Measurements from ENCODE around the gene RUNX2. TPM values are rescaled to one million over a fixed set of nuclear protein-coding genes. Genes with fewer than 3 reads are reported as not detected.

RUNX2 gene
- polyA plus RNA-seq, 3 donors = 0.13 to 0.34 (median 0.31) TPM

DNA sequence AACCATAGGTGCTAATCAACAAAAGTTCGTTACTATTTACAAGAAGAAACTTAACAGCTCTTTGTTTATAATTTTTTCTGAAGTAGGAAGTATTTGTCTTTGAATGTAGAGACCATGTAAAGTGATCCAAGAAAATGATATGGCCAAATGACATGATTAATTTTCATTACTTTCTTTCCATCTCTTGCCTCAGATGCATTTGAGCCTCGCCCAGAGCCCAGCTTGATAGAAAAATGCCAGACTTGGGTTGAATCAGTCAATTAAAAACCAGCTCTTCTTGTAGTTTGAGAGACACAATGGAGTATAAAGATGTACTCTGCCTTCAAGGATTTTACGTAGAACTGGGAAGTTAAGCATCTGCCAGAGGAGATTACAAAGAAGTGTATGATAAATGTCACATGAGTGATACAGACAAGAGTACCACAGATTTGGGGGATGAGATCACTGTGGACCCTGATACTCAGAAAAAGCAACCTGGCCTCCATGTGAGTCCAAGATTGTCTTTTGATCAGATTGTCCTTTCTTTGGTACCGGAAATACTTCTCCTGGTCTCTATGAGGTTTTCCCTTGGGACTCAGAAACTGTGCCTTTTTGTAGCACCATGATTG, 142.1 kb downstream of the RUNX2 start:
- no peak overlapping the region for H3K27ac ChIP-seq (ENCODE audit: low read depth, low read length)
- WGBS, 3 donors = 84 to 95% (median 92%) methylated on average over 4 of the region's 4 CpGs

DNA sequence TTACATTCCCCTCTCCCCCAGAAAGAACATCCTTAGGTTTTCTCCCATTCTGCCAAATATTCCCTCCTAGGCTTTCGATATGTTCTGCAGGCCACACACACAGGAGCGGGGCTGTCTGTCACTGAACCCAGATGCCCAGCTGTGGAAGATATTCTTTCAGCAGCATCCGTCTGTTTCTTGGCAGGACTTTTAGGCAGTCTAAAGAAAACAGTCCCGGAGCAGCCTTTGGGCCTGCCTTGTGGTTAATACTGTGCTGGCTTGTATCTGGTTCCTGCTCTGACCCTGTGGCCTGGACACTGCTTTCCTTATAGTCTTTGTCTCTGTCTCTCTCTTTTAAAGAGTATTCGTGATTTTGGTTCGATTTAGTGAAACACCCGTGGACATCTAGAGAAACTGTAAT, 144.3 kb downstream of the RUNX2 start:
- no peak overlapping the region for H3K27ac ChIP-seq (ENCODE audit: low read depth, low read length)

DNA sequence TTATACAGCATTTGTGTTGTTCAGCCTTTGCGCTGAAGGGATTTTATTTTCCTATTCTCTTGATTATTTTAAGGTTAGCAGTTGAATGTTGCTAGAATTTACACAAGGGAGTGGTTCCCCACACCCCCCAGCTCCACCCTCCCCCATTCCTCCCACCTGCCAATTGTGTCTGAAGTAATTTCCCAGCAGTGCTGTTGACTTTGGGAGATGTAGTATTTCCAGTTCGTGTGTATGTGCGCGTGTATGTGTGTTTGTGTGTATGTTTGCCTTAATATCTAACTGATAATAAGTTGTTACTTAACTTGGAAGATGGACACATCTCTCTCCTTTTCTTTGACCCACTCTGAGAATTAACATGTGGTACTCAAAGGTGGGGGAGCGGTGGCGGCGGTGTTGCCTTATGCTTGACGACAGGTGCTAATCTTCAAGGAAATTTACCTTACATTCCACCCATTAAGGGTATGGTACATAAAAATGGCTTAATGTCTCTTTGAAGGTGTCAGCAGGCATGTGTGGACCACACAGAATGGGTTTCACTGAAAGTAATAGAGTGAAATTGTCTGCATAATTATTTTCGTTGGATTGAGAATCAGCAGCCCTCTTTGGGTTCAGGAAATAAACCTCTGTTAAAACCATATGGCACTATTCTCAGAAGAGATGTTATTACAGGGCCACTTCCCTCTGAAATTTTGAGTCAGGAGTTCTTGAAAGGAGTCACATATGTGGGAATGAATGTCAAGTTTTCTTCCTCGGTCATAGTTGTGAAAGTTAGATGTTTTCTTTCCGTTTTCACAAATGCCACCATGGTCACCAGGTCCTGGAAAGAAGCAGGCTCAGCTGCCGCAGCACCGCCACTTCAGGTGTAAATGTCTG, 145.2 kb downstream of the RUNX2 start:
- WGBS, 3 donors = 51 to 88% (median 86%) methylated on average over 13 of the region's 13 CpGs

More for the DNA sequence above, 144.3 kb downstream of the RUNX2 start:
- 67 to 82% (median 77%) methylated on average over 7 of the region's 7 CpGs for WGBS, 3 donors

DNA sequence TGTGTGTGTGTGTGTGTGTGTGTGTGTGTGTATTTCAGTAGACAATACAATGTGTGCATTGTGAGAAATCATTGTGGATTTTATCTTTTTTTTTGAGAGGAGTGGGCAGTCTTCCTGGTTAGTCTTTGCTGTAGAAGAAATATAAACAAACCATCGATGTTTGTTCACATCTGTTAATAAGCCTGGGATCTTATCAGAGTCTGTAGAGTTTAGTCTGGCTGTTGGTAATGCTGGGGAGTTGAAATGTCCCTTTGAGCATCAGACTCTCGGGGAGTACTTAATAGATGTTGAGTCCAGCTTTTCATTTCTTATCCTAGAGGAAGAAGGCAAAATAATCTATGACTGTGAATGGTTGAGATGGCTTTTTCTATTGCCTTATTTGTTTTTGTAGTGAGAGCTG, 146.2 kb downstream of the RUNX2 start:
- H3K27ac ChIP-seq (ENCODE audit: low read depth, low read length) = no peak overlapping the region
- 45 to 74% (median 60%) methylated on average over 2 of the region's 2 CpGs for WGBS, 3 donors

More for the DNA sequence above, 145.2 kb downstream of the RUNX2 start:
- H3K27ac ChIP-seq (ENCODE audit: low read depth, low read length) = no peak overlapping the region

DNA sequence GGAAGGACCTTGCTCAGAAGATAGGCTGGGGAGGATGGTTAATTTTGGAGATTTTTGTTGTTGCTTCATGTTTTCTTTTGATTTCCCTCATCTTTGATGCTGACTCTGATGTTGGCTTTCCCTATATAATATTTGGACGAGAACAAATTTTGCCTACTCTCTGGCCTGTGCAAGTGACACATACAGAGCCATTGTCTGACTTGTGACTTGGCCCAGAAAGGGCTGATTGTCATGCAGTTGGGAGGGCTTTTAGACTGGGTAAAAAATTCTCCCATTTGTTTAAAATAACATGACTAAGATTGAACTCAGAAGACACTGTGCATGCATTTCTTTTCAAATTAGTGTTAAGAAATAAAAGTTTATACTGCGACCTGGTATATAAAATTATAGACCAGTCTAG, 148.2 kb downstream of the RUNX2 start:
- WGBS, 3 donors = 86 to 97% (median 94%) methylated on average over 2 of the region's 2 CpGs
- no peak overlapping the region for H3K27ac ChIP-seq (ENCODE audit: low read depth, low read length)

DNA sequence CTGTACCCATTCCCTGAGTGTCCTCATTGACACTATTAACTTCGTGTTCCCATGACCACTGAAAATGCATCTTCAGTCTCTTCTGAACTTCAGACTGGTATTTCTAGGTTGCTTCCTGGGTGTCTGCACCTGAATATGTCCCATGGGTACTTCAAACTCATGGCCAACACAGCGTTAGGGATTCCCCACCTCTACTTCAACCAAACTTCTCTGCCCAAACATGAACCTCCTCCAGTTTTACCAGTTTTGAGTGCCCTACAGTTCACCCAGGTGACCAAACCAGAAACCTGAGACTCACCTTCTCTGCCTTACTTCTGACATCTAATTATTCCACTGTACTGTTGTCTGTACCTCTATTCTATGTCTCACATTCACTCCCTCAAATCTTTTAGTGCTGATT, 149.1 kb downstream of the RUNX2 start:
- H3K27ac ChIP-seq (ENCODE audit: low read depth, low read length) = no peak overlapping the region
- WGBS, 3 donors = 88 to 89% (median 89%) methylated on average over 2 of the region's 2 CpGs

DNA sequence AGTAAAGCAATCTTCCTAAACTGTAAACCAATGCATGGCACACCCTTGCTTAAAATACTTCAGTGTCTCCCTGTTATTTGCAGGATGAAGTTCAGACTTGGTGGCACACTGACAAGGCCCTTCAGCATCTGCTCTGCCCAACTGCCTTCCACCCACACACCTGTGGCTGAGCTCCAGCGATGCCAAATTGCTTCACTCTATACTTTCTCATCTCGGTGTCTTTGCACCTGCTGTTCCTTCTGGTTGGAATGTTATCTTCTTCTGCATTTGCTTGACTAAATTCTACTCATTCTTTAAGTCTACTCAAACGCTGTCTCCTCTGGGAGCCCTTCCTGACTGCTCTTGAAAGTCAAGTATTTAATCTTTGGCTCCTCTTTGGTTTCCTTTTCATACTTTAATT, 149.7 kb downstream of the RUNX2 start:
- WGBS, 3 donors = 57 to 76% (median 64%) methylated on average over 3 of the region's 3 CpGs
- no peak overlapping the region for H3K27ac ChIP-seq (ENCODE audit: low read depth, low read length)

DNA sequence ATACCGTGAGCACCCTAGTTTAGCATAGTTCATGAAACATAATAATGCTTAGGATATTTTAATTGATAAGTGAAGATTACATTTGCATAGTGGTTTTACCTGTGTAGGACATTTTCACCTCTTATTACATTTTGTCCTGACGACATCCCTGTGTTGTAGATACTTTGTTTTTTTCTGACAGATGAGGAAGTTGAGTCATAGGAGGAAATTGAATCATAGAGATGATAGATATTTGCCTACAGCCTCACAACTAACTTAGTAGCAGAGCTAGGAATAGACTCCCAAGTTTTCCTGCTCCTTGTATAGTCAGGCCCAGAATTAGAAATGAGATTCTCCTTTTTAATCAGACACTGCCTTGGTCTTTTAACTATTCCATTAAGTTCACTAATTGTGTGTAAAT, 150.1 kb downstream of the RUNX2 start:
- 55 to 81% (median 68%) methylated on average over 2 of the region's 2 CpGs for WGBS, 3 donors
- no peak overlapping the region for H3K27ac ChIP-seq (ENCODE audit: low read depth, low read length)

DNA sequence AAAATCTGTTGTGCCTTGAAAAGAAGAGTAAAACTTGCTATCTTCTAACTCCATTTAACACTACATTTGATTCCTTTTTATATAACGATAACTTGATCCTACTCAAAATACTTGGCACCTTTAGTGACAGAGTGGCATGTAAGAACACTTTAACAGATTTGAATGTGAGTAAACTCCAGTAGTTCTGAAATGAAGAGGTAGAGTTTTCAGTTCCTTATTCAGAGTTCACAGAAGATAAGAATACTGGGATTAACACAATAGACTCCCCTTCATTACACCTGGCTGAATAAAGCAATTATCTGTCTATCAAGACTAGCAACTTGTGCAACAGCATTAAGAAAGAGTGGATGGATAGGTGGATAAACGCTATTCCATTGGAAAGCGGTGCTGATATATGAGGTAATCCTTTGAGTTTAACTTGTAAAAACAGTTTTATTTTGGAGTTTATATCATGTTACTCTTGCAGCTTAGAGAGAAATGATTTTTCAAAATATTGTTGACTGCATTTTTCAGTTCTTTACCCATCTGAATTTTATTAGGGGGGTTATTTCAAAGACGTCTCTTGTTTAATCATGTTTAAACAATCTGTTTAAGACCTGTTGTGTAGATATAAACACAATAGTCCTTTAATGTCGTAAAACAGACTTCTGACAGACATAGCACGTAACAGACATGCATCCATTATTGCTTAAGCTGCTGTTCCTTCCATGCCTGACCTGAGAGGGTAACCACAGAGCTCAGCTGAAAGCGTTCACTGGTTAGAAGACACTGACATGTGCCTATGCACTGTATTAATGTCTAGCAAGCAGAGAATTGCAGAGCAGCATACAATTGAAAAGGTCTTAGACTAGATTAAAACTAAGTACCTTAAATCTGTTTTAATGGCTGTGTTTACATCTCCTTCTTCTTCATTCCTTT, 152.0 kb downstream of the RUNX2 start:
- WGBS, 3 donors = 50 to 57% (median 52%) methylated on average over 7 of the region's 7 CpGs
- H3K27ac ChIP-seq (ENCODE audit: low read depth, low read length) = no peak overlapping the region

DNA sequence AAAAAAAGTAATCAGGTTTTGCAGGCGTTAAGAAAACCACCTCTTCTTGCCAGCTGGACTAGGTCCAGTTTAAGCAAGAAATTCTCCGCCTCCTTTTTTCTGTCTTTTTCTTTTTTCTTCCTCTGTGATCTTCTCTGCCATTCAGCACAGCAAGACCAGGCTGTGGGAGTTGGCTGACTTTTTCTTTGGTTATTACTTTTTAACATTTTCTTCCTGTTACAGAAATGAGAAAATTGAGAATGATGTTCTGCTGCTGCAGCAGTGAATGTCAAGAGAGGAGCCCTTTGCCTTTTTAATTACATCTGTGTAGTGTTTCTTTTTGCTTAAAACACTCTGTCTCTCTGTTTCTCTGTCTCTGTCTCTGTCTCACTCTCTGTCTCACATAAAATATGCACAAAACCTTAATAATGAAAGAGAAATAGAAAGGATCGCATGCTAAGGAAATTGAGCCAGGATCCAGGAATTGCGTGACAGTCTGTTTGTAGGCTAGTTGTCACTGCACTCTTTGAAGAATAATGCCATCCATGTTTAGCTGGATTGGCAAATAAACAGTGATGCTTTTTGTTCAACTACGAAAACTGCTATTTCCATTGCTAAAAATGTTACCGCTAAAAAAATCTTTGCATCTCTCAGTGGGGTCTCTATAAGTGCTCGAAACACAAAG, 152.8 kb downstream of the RUNX2 start:
- 51 to 61% (median 51%) methylated on average over 7 of the region's 7 CpGs for WGBS, 3 donors
- no peak overlapping the region for H3K27ac ChIP-seq (ENCODE audit: low read depth, low read length)

DNA sequence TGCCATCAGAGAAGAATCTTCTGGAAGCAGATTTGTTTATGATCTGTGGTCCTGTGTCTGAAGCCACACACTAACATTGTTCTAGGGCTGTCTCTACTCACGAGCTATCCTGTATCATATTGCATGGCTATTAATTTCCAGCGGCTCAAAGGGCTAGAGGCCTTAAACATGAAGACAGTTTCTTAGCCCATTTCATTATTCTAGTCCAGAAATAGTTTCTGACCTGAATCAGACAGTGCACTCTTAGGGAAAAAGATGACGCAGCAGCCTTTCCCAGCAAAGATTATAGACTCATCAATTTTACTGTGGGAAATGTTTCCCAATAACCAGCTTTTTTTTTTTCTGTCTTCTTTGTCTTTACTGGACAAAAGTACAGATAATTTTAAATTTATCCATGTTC, 154.9 kb downstream of the RUNX2 start:
- 62 to 76% (median 64%) methylated on average over 3 of the region's 3 CpGs for WGBS, 3 donors
- no peak overlapping the region for H3K27ac ChIP-seq (ENCODE audit: low read depth, low read length)

DNA sequence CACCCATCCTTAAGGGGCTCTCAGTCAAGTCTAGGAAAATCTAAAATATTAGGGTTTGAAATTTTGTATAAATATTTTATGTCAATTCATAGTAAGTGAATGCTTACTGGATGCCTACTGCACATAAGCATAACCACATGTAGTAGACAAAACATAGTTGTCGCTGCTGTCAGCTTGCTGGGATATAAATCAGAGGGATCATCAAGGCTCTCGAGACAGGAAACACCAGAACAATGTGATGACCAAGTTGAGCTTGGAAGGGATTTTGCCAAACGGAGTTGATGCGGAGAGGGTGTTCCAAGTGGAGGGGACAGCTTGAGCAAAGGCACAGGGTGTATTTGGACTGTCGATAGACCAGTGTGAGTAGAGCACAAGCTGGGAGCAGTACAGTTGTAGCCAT, 155.4 kb downstream of the RUNX2 start:
- WGBS, 3 donors = 72 to 90% (median 80%) methylated on average over 5 of the region's 5 CpGs
- H3K27ac ChIP-seq (ENCODE audit: low read depth, low read length) = no peak overlapping the region

DNA sequence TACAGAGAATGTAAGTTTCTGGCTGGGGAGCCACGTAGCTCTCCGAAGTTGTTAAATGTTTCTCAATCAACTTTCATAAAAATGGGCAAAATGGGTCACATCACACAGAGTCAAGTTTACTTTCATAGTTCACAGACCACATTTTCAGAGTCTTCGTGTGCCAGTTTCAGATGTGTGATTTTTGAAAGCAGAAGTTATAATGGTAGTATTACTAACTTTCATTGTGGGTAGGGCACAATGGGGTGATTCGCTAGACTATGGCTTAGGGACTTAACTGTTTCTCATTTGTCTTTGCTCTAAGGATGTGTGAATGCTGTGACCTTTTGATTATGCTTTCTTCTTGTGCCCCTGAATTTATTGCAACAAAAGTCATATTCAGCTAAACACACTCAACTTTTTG, 158.6 kb downstream of the RUNX2 start:
- 82 to 84% (median 82%) methylated on average over 4 of the region's 4 CpGs for WGBS, 3 donors
- H3K27ac ChIP-seq (ENCODE audit: low read depth, low read length) = no peak overlapping the region

DNA sequence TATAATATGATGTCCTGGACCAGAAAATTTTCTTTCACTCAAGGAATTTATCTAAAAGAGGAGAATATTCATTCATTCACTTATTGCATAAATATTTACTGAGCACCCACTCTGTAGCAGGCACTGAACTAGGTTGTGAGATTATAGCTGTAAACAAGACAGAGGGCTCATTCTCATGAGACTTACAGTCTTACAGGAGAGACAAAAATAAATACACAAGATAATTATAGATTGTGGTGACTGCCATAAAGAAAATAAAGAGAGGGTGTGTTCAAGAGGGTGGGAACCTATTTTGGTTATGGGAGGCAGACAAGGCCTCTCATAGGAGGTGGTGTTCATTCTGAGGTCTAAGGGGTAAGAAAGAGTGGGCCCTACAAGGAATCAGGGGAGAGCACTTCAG, 159.5 kb downstream of the RUNX2 start:
- no peak overlapping the region for H3K27ac ChIP-seq (ENCODE audit: low read depth, low read length)

DNA sequence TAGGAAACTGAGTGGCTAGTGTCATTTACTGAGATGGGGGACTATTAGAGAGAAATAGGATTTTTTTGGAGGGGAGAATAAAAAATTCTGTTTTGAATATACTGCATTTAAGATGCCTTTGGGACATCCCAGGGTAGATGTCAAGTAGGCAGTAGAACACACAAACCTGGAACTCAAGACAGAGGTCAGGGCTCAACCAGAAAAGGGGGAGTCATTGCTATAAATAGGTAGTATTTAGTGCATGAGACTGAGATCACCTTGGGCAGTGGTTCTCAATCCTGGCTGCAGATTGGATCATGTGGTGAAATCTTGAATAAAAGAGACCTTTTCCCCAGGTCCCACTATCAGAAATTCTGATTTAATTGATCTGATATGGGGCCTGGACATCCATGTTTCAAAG, 160.1 kb downstream of the RUNX2 start:
- H3K27ac ChIP-seq (ENCODE audit: low read depth, low read length) = no peak overlapping the region

DNA sequence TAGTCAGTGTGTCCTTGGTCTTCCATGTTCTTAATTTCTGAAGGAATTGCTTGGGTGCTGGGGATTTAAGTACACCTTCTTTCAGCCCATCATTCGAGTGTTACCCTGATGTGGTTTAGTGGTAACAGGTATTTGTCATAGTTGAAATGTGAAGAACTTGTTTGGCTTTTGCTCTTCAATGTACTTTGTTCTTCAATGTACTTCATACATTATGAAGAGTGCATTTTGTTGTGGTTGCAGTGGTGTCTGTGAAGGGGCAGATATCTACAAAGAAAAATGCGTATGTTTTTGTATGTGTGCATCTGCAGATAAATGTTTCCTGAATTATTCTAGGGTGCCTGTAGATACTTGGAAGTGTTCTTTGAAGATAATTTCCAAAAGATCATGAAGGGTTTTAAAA, 160.8 kb downstream of the RUNX2 start:
- H3K27ac ChIP-seq (ENCODE audit: low read depth, low read length) = no peak overlapping the region
- 91 to 96% (median 91%) methylated on average over 2 of the region's 2 CpGs for WGBS, 3 donors

DNA sequence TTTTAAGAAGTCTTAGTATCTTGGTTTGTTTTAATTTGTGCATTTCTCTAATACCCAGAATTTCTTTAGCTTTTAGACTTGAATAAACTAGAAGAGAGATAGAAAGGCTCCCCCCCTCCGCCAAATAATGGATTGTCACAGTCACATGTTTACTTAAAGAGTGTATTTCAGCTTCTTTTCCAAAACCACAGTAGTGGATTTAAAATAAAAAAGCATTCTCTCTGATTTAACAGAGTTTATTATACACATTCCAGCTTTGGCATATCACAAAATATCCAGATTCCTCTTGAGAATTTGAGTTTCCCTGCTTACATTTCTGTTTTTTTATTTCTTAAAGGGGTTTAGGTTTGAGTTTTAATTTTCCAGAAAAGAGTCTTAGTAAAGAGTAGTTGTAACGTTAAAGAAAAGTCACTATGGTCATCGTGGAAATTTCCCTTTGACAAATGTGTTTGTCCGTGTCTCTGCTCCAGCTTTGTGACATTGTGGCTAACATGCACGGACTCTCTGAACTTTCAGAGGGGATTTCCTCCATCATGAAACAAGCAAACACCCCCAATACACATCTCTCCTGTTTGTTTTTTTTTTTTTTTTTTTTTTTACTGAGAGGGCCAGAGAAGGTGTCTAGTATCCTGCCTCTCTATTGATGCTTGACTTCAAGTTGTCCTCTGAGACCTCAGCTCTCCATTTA, 163.1 kb downstream of the RUNX2 start:
- WGBS, 3 donors = 69 to 78% (median 75%) methylated on average over 5 of the region's 5 CpGs
- no peak overlapping the region for H3K27ac ChIP-seq (ENCODE audit: low read depth, low read length)

DNA sequence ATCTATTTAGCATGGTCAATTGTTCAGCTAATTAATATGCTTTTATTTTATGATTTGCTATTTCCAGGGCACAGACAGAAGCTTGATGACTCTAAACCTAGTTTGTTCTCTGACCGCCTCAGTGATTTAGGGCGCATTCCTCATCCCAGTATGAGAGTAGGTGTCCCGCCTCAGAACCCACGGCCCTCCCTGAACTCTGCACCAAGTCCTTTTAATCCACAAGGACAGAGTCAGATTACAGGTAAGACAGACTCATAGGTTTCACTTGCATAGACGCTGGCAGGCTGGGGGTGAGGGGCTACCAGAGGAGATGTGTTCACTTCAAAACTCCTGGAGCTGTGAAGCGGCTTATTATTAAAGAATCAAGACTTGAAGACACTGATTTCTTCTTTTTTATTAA, 163.7 kb downstream of the RUNX2 start:
- WGBS, 3 donors = 87 to 94% (median 94%) methylated on average over 6 of the region's 6 CpGs
- H3K27ac ChIP-seq (ENCODE audit: low read depth, low read length) = no peak overlapping the region

Data from adipose tissue (tissue), 3 donors.